HG03457 (cell line): ENCODE data around the gene PNPLA8.
"Not testable (repeated sequence)": the region's sequence is repeated elsewhere in the genome, so short reads cannot be mapped to it uniquely, and the experiment has no call there.

ENCODE experiments used
- ATAC-seq: cut with Tn5 transposase; IDR thresholded peaks from one replicate; pipeline ENCODE4 v1.9.1; 2021; ENCODE audit warnings: moderate number of reproducible peaks; ENCODE audit not compliant: unreplicated experiment

Gene PNPLA8

GRCh38 chr7:108479118-108479517 lies 46.8 kb downstream of the PNPLA8 start:
- no peak for ATAC-seq

GRCh38 chr7:108468246-108468645 lies 57.7 kb downstream of the PNPLA8 start:
- ATAC-seq, result no peak

GRCh38 chr7:108467391-108467790 lies 58.5 kb downstream of the PNPLA8 start:
- no peak for ATAC-seq

- not testable (repeated sequence) for ATAC-seq
Measured at GRCh38 chr7:108466322-108466721, 59.6 kb downstream of the PNPLA8 start.

GRCh38 chr7:108464743-108465142 lies 61.2 kb downstream of the PNPLA8 start:
- no peak for ATAC-seq

GRCh38 chr7:108463613-108464012 lies 62.3 kb downstream of the PNPLA8 start:
- ATAC-seq, result no peak

- no peak for ATAC-seq
Measured at GRCh38 chr7:108461840-108462239, 64.1 kb downstream of the PNPLA8 start.

GRCh38 chr7:108460964-108461363 lies 65.0 kb downstream of the PNPLA8 start:
- no peak for ATAC-seq

- no peak for ATAC-seq
Measured at GRCh38 chr7:108459922-108460551, 65.9 kb downstream of the PNPLA8 start.

GRCh38 chr7:108457871-108458270 lies 68.1 kb downstream of the PNPLA8 start:
- ATAC-seq, result no peak

- no peak for ATAC-seq
Measured at GRCh38 chr7:108456845-108457540, 68.9 kb downstream of the PNPLA8 start.

- no peak for ATAC-seq
Measured at GRCh38 chr7:108455998-108456677, 69.8 kb downstream of the PNPLA8 start, which contains the start of gene NRCAM. Gene NRCAM (minus strand): TSS chr7:108456436. CDS start chr7:108240064, 216,372 bp downstream.

GRCh38 chr7:108455551-108455997 lies 70.4 kb downstream of the PNPLA8 start:
- ATAC-seq, result no peak

- no peak for ATAC-seq
Measured at GRCh38 chr7:108454674-108455550, 71.0 kb downstream of the PNPLA8 start.

- ATAC-seq, result no peak
Measured at GRCh38 chr7:108454317-108454673, 71.6 kb downstream of the PNPLA8 start.

GRCh38 chr7:108453320-108453719 lies 72.6 kb downstream of the PNPLA8 start:
- ATAC-seq, result no peak

GRCh38 chr7:108452707-108453106 lies 73.2 kb downstream of the PNPLA8 start:
- no peak for ATAC-seq

- ATAC-seq, result no peak
Measured at GRCh38 chr7:108451296-108451848, 74.6 kb downstream of the PNPLA8 start.

- no peak for ATAC-seq
Measured at GRCh38 chr7:108450160-108450559, 75.8 kb downstream of the PNPLA8 start.

GRCh38 chr7:108449521-108449920 lies 76.4 kb downstream of the PNPLA8 start:
- no peak for ATAC-seq
